Adrenal gland (tissue), 5 donors: ENCODE measurements around the gene TM4SF18.

Experiments
- POLR2A ChIP-seq, 2 donors: fragments of 450-650 bp; IDR thresholded peaks; one replicate each; pipeline ENCODE4 v1.6.1; 2017; ENCODE audit warnings: antibody characterized with exemption in 2 of 2, mild to moderate bottlenecking in 2 of 2, moderate library complexity in 1 of 2
- TF ChIP-seq, protein P1 (sequence below), 6 experiments: fragments of 450-650 bp in 4 of 6; fragments of 200-600 bp in 2 of 6; sonication (generic) in 1 of 6; IDR thresholded peaks; 1 replicate in 5 of 6; 2 replicates in 1 of 6; pipeline versions ENCODE4 v1.5.1 to v1.8.0; 2016 to 2021; ENCODE audit warnings: antibody characterized with exemption in 6 of 6, mild to moderate bottlenecking in 2 of 6, moderate library complexity in 1 of 6
- donor health status: DM: no; HTN: no; CAD: no.

DNA sequence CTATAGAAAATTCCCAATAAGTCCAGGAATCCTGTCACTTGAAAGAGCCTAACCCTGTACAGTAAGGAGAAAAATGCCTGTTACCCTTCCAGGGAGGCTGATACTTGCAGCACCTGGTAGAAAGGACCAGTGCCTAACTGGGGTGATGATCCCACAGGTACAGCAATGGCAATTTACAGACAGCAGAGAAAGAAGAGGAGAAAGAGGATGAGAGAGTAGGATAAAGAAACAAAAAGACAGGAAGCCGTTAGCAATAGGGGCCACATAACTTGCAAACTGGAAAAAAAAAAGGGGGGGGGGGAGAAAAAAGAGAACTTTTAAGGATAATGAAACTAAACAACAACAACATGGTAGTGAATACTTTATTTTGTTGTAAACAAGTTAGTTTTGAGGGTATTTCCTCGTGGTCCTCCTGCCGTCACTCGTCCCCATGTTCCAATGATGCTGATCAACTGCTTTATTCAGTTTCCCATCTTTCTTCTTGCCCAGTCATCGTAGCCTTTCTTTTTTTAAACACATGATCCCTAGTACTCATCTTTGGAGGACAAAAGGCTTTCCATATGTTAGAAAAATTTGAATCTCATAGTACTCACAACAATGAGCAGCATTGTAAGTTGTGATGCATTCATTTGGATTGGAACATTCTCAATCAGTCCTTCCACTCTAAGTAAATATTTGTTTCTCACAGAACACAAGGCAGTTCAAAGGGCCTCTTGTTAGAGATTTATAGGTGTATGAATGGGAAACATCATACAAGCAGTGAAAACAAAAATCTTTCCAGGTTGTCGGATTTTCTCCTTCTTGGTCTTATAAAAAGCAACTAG is 35.5 kb upstream of the TM4SF18 start:
- TF ChIP-seq, protein P1, sequence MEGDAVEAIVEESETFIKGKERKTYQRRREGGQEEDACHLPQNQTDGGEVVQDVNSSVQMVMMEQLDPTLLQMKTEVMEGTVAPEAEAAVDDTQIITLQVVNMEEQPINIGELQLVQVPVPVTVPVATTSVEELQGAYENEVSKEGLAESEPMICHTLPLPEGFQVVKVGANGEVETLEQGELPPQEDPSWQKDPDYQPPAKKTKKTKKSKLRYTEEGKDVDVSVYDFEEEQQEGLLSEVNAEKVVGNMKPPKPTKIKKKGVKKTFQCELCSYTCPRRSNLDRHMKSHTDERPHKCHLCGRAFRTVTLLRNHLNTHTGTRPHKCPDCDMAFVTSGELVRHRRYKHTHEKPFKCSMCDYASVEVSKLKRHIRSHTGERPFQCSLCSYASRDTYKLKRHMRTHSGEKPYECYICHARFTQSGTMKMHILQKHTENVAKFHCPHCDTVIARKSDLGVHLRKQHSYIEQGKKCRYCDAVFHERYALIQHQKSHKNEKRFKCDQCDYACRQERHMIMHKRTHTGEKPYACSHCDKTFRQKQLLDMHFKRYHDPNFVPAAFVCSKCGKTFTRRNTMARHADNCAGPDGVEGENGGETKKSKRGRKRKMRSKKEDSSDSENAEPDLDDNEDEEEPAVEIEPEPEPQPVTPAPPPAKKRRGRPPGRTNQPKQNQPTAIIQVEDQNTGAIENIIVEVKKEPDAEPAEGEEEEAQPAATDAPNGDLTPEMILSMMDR (IDR thresholded peaks at IDR 0.05) = no peak
- no peak for TF ChIP-seq POLR2A (IDR thresholded peaks at IDR 0.05)
